OCI-LY3 (cell line): ENCODE results near the gene KDELR3.

Experiments used
- H2AFZ ChIP-seq: fragments of 200-600, 300-600 bp; shearing (Covaris generic); 2 replicates; pipeline ENCODE4 v1.6.0; 2014; ENCODE audit warnings: antibody characterized with exemption, low read depth, low read length
- H3K27ac ChIP-seq: fragments of 200-600, 300-600 bp; sonication (generic); 2 replicates; pipeline ENCODE4 v1.5.1; 2014; ENCODE audit warnings: mild to moderate bottlenecking, low read length, moderate library complexity, mixed read lengths
- H3K27me3 ChIP-seq: fragments of 200-600, 300-600 bp; sonication (generic); 2 replicates; pipeline ENCODE4 v1.6.1; 2014; ENCODE audit warnings: low read depth, low read length, mixed read lengths
- H3K36me3 ChIP-seq: fragments of 200-600, 300-600 bp; sonication (generic); replicated peaks from 2 replicates; pipeline ENCODE3; 2014; ENCODE audit warnings: low read depth, low read length, mixed read lengths
- H3K4me1 ChIP-seq: fragments of 300-600, 200-600 bp; sonication (generic); 2 replicates; pipeline ENCODE4 v1.6.1; 2014; ENCODE audit warnings: low read length, mixed read lengths
- H3K4me2 ChIP-seq: fragments of 200-600, 300-600 bp; sonication (generic); 2 replicates; pipeline ENCODE4 v1.6.1; 2014; ENCODE audit warnings: low read length, mixed read lengths
- H3K4me3 ChIP-seq: fragments of 300-600, 200-600 bp; sonication (generic); 2 replicates; pipeline ENCODE4 v1.5.1; 2014; ENCODE audit warnings: antibody characterized with exemption, mild to moderate bottlenecking, low read length, moderate library complexity
- H3K79me2 ChIP-seq: fragments of 300-600, 200-600 bp; shearing (Covaris generic); 2 replicates; pipeline ENCODE4 v1.6.1; 2014; ENCODE audit warnings: mild to moderate bottlenecking, low read length, mixed read lengths
- H3K9ac ChIP-seq: fragments of 300-600, 200-600 bp; shearing (Covaris generic); 2 replicates; pipeline ENCODE4 v1.6.0; 2014; ENCODE audit warnings: mild to moderate bottlenecking, low read length, moderate library complexity
- H3K9me3 ChIP-seq: fragments of 200-600, 300-600 bp; shearing (Covaris generic); 2 replicates; pipeline ENCODE4 v1.6.1; 2014; ENCODE audit warnings: low read length, mixed read lengths; ENCODE audit not compliant: insufficient read depth
- H4K20me1 ChIP-seq: fragments of 200-600, 300-600 bp; sonication (generic); 2 replicates; pipeline ENCODE4 v1.6.1; 2016; ENCODE audit warnings: low read length, mixed read lengths; ENCODE audit not compliant: insufficient read depth
- CTCF ChIP-seq: fragments of 200-600, 300-600 bp; sonication (generic); IDR thresholded peaks from 2 replicates; pipeline ENCODE4 v1.5.1; 2014; ENCODE audit warnings: antibody characterized with exemption, low read length, low read depth
- EZH2phosphoT487 ChIP-seq: fragments of 200-600 bp; shearing (Covaris generic); IDR thresholded peaks from 2 replicates; pipeline ENCODE4 v1.6.1; 2018; ENCODE audit warnings: antibody characterized with exemption, mixed run types, low read depth

KDELR3 gene

GRCh38 chr22:38437416-38437815 lies 30.5 kb upstream of the KDELR3 start:
- Histone ChIP-seq H3K27me3 (peaks cover 26% of the 10 kb centered on the region), H3K4me3 (no peak overlapping the region), H3K36me3 (no peaks in the 10 kb centered on the region), H3K79me2 (no peaks in the 10 kb centered on the region), H3K9ac (no peak overlapping the region), H3K27ac (no peak overlapping the region), H3K9me3 (no peaks in the 10 kb centered on the region), H2AFZ (no peak overlapping the region), H3K4me1 (no peaks in the 10 kb centered on the region), H4K20me1 (no peaks in the 10 kb centered on the region), H3K4me2 (no peak overlapping the region)
- TF ChIP-seq CTCF (no peak), EZH2phosphoT487 (no peak)

- Histone ChIP-seq H2AFZ (no peak overlapping the region), H3K4me1 (no peaks in the 10 kb centered on the region; the same call in 1 of the 2 replicates), H3K9me3 (no peaks in the 10 kb centered on the region), H3K36me3 (no peaks in the 10 kb centered on the region), H3K27ac (no peak overlapping the region), H3K4me3 (no peak overlapping the region), H3K9ac (no peak overlapping the region), H4K20me1 (no peaks in the 10 kb centered on the region), H3K27me3 (peaks cover 36% of the 10 kb centered on the region), H3K79me2 (no peaks in the 10 kb centered on the region), H3K4me2 (no peak overlapping the region)
- TF ChIP-seq EZH2phosphoT487 (no peak), CTCF (no peak)
These were observed 27.0 kb upstream of the KDELR3 start for GRCh38 chr22:38440747-38441350.

- no peak overlapping the region for H2AFZ ChIP-seq
- no peaks in the 10 kb centered on the region; the same call in 1 of the 2 replicates for H3K4me1 ChIP-seq
- TF ChIP-seq CTCF (no peak), EZH2phosphoT487 (no peak)
- no peak overlapping the region for H3K9ac ChIP-seq
- H3K4me3 ChIP-seq = no peak overlapping the region
- no peak overlapping the region for H3K27ac ChIP-seq
- no peaks in the 10 kb centered on the region for H3K36me3 ChIP-seq
- no peaks in the 10 kb centered on the region for H3K9me3 ChIP-seq
- H3K79me2 ChIP-seq = no peaks in the 10 kb centered on the region
- no peak overlapping the region for H3K4me2 ChIP-seq
- peaks cover 36% of the 10 kb centered on the region for H3K27me3 ChIP-seq
- no peaks in the 10 kb centered on the region for H4K20me1 ChIP-seq
These were observed 26.1 kb upstream of the KDELR3 start for GRCh38 chr22:38441620-38442287.

GRCh38 chr22:38442967-38443627 lies 24.8 kb upstream of the KDELR3 start:
- H3K36me3 ChIP-seq = no peaks in the 10 kb centered on the region
- H3K27me3 ChIP-seq = peaks cover 36% of the 10 kb centered on the region
- no peak overlapping the region for H3K27ac ChIP-seq
- no peaks in the 10 kb centered on the region for H4K20me1 ChIP-seq
- H3K4me1 ChIP-seq = no peaks in the 10 kb centered on the region; the same call in 1 of the 2 replicates
- H3K4me3 ChIP-seq = no peak overlapping the region
- no peaks in the 10 kb centered on the region for H3K9me3 ChIP-seq
- H3K4me2 ChIP-seq = no peak overlapping the region
- H3K9ac ChIP-seq = no peak overlapping the region
- no peak for TF ChIP-seq CTCF
- no peak for TF ChIP-seq EZH2phosphoT487
- no peaks in the 10 kb centered on the region for H3K79me2 ChIP-seq
- no peak overlapping the region for H2AFZ ChIP-seq
